H1 (cell line): ENCODE measurements around the gene MAST2. TPM values are rescaled to one million over a fixed set of nuclear protein-coding genes. Genes with fewer than 3 reads are reported as not detected.

ENCODE experiments used
- CTCF ChIA-PET: fragments of 300-600 bp; sonication (Branson Sonifier 250); formaldehyde crosslinking; loops from one replicate; lab custom pipeline; 2021; ENCODE audit not compliant: partially characterized antibody; lab: Charles Lee
- POLR2A ChIA-PET: fragments of 300-600 bp; sonication (Branson Sonifier 250); formaldehyde crosslinking; loops from one replicate; lab custom pipeline; 2021; ENCODE audit warnings: inconsistent platforms; ENCODE audit not compliant: partially characterized antibody; lab: Charles Lee
- DNase-seq, 2 experiments: peaks; one replicate each; pipeline versions ENCODE4 v3.0.0 to v3.0.0-alpha.2; 2010 to 2022; ENCODE audit warnings: low spot score in 2 of 2, low read depth in 1 of 2, mixed read lengths in 1 of 2
- FAIRE-seq: peaks from 2 replicates; lab custom pipeline; 2011; peaks lifted over from hg19 to GRCh38; lab: Jason Lieb, UNC
- H2AFZ ChIP-seq: 2 replicates; pipeline ENCODE4 v1.8.1; 2012; ENCODE audit warnings: low read length, inconsistent platforms
- H2AK5ac ChIP-seq: 2 replicates; pipeline ENCODE4 v1.6.1; 2013; ENCODE audit warnings: low read depth, low read length
- H2BK120ac ChIP-seq: replicated peaks from 2 replicates; pipeline ENCODE3; 2013; ENCODE audit warnings: low read depth, low read length, inconsistent platforms
- H2BK12ac ChIP-seq: 2 replicates; pipeline ENCODE4 v1.6.1; 2013; ENCODE audit warnings: low read depth, low read length
- H2BK15ac ChIP-seq: 2 replicates; pipeline ENCODE4 v1.6.1; 2013; ENCODE audit warnings: low read length
- H2BK20ac ChIP-seq: 2 replicates; pipeline ENCODE4 v1.6.1; 2013; ENCODE audit warnings: low read length
- H2BK5ac ChIP-seq: 2 replicates; pipeline ENCODE4 v1.6.1; 2013; ENCODE audit warnings: low read depth, low read length
- H3K14ac ChIP-seq: 2 replicates; pipeline ENCODE4 v1.6.1; 2013; ENCODE audit warnings: inconsistent platforms; ENCODE audit not compliant: insufficient read length
- H3K18ac ChIP-seq: 2 replicates; pipeline ENCODE4 v1.6.1; 2013; ENCODE audit warnings: low read length; ENCODE audit errors: extremely low read depth
- H3K23ac ChIP-seq: 2 replicates; pipeline ENCODE4 v1.6.1; 2013; ENCODE audit warnings: inconsistent platforms; ENCODE audit not compliant: insufficient read length
- H3K23me2 ChIP-seq: 2 replicates; pipeline ENCODE4 v1.6.1; 2013; ENCODE audit warnings: low read depth, low read length
- H3K27ac ChIP-seq: 2 replicates; pipeline ENCODE4 v1.6.1; 2011; ENCODE audit warnings: low read depth, low read length, inconsistent platforms
- H3K27me3 ChIP-seq, 4 experiments: replicated peaks in 1 of 4; 1 replicate in 1 of 4; 2 replicates in 3 of 4; pipeline versions ENCODE4 v1.6.1 to v1.8.1; 2011 to 2013; ENCODE audit warnings: low read length in 3 of 4, mild to moderate bottlenecking in 3 of 4, inconsistent platforms in 2 of 4, mixed read lengths in 2 of 4, moderate library complexity in 1 of 4; ENCODE audit not compliant: control insufficient read depth in 3 of 4, insufficient read depth in 3 of 4; ENCODE audit errors: extremely low read depth in 1 of 4
- H3K36me3 ChIP-seq, 4 experiments: 2 replicates each; pipeline versions ENCODE4 v1.6.1 to v1.8.1; 2011 to 2013; ENCODE audit warnings: mild to moderate bottlenecking in 4 of 4, low read length in 3 of 4, moderate library complexity in 2 of 4, control low read depth in 1 of 4, inconsistent platforms in 1 of 4; ENCODE audit not compliant: insufficient read depth in 4 of 4, control insufficient read depth in 2 of 4
- H3K4ac ChIP-seq: replicated peaks from 2 replicates; pipeline ENCODE3; 2013; ENCODE audit warnings: low read length, low read depth, mixed read lengths, inconsistent platforms; ENCODE audit not compliant: insufficient read length
- H3K4me1 ChIP-seq, 4 experiments: replicated peaks in 1 of 4; 1 replicate in 1 of 4; 2 replicates in 3 of 4; pipeline versions ENCODE4 v1.6.1 to v1.8.1; 2011 to 2013; ENCODE audit warnings: low read length in 3 of 4, inconsistent platforms in 2 of 4, mixed read lengths in 1 of 4; ENCODE audit not compliant: insufficient read depth in 4 of 4, control insufficient read depth in 3 of 4
- H3K4me2 ChIP-seq, 2 experiments: 2 replicates each; pipeline versions ENCODE4 v1.6.1 to v1.8.1; 2011 to 2013; ENCODE audit warnings: low read depth in 2 of 2, low read length in 2 of 2, control low read depth in 1 of 2, inconsistent platforms in 1 of 2, mild to moderate bottlenecking in 1 of 2; ENCODE audit not compliant: insufficient read depth in 1 of 2
- H3K4me3 ChIP-seq, 4 experiments: fragments of 200-600, 300-600 bp in 1 of 4; sonication (generic), shearing (Covaris generic), sonication (Bioruptor Twin) in 1 of 4; 2 replicates each; pipeline versions ENCODE4 v1.5.1 to v1.8.1; 2011 to 2016; ENCODE audit warnings: low read length in 4 of 4, low read depth in 3 of 4, control low read depth in 2 of 4, inconsistent platforms in 2 of 4, mild to moderate bottlenecking in 2 of 4, mixed read lengths in 1 of 4, moderate library complexity in 1 of 4; ENCODE audit not compliant: insufficient read depth in 2 of 4; ENCODE audit errors: extremely low read depth in 1 of 4
- H3K56ac ChIP-seq: replicated peaks from 2 replicates; pipeline ENCODE3; 2013; ENCODE audit warnings: low read depth, mild to moderate bottlenecking, mixed read lengths, low read length, inconsistent platforms; ENCODE audit not compliant: insufficient read length
- H3K79me1 ChIP-seq: 2 replicates; pipeline ENCODE4 v1.6.1; 2013; ENCODE audit warnings: low read depth, low read length, control low read depth
- H3K79me2 ChIP-seq, 2 experiments: 2 replicates each; pipeline versions ENCODE4 v1.6.1 to v1.8.1; 2012 to 2013; ENCODE audit warnings: low read length in 2 of 2, mild to moderate bottlenecking in 2 of 2, inconsistent platforms in 1 of 2; ENCODE audit not compliant: insufficient read depth in 2 of 2, control insufficient read depth in 1 of 2
- H3K9ac ChIP-seq, 4 experiments: replicated peaks in 1 of 4; 1 replicate in 1 of 4; 2 replicates in 3 of 4; pipeline versions ENCODE4 v1.6.1 to v1.8.1; 2011 to 2013; ENCODE audit warnings: low read depth in 3 of 4, low read length in 3 of 4, control low read depth in 2 of 4, mild to moderate bottlenecking in 2 of 4, moderate library complexity in 2 of 4, inconsistent platforms in 1 of 4; ENCODE audit errors: extremely low read depth in 1 of 4
- H3K9me3 ChIP-seq, 2 experiments: 2 replicates each; pipeline versions ENCODE4 v1.6.1 to v1.8.1; 2012 to 2013; ENCODE audit warnings: mild to moderate bottlenecking in 2 of 2, moderate library complexity in 2 of 2, control low read depth in 1 of 2, inconsistent platforms in 1 of 2, low read depth in 1 of 2, low read length in 1 of 2, mixed read lengths in 1 of 2; ENCODE audit not compliant: insufficient read depth in 2 of 2
- H4K20me1 ChIP-seq, 2 experiments: replicated peaks in 1 of 2; 2 replicates each; pipeline versions ENCODE3 to v1.8.1; 2011 to 2013; ENCODE audit warnings: inconsistent platforms in 2 of 2, low read length in 2 of 2, mild to moderate bottlenecking in 1 of 2; ENCODE audit not compliant: insufficient read depth in 2 of 2, control insufficient read depth in 1 of 2
- H4K5ac ChIP-seq: 2 replicates; pipeline ENCODE4 v1.6.1; 2013; ENCODE audit warnings: low read length, low read depth, mixed read lengths, inconsistent platforms; ENCODE audit not compliant: insufficient read length
- H4K8ac ChIP-seq: 2 replicates; pipeline ENCODE4 v1.8.0; 2013; ENCODE audit warnings: mild to moderate bottlenecking, moderate library complexity, low read length, inconsistent platforms; ENCODE audit not compliant: insufficient read depth; ENCODE audit errors: extremely low read depth
- H4K91ac ChIP-seq: replicated peaks from 2 replicates; pipeline ENCODE3; 2013; ENCODE audit warnings: low read length, mixed read lengths, inconsistent platforms; ENCODE audit not compliant: insufficient read length
- ATF3 ChIP-seq: IDR thresholded peaks from 2 replicates; pipeline ENCODE4 v1.6.1; 2011; ENCODE audit warnings: low read depth, mild to moderate bottlenecking, low read length; ENCODE audit not compliant: insufficient read depth
- BCL11A ChIP-seq, 2 experiments: IDR thresholded peaks; one replicate each; pipeline ENCODE4 v1.6.1; 2011; ENCODE audit warnings: low read depth in 2 of 2, low read length in 2 of 2, mild to moderate bottlenecking in 2 of 2
- CBX8 ChIP-seq: fragments of 300-800, 300-1000 bp; sonication (generic); IDR thresholded peaks from 2 replicates; pipeline ENCODE4 v1.7.1; 2016; ENCODE audit warnings: low read depth, low read length, borderline replicate concordance
- CHD1 ChIP-seq: IDR thresholded peaks from 2 replicates; pipeline ENCODE4 v1.6.1; 2012; ENCODE audit warnings: low read depth, low read length, improper control_type of control experiment
- HDAC2 ChIP-seq, 2 experiments: fragments of 300-600 bp in 1 of 2; sonication (generic) in 1 of 2; IDR thresholded peaks; 2 replicates each; pipeline ENCODE4 v1.6.1; 2011 to 2012; ENCODE audit warnings: low read depth in 2 of 2, low read length in 2 of 2, mild to moderate bottlenecking in 2 of 2, moderate library complexity in 2 of 2, borderline replicate concordance in 1 of 2, inconsistent platforms in 1 of 2
- KDM1A ChIP-seq: fragments of 200-600, 300-600 bp; sonication (generic); IDR thresholded peaks from 2 replicates; pipeline ENCODE4 v1.7.1; 2016; ENCODE audit warnings: mild to moderate bottlenecking, low read length, borderline replicate concordance
- NRF1 ChIP-seq: IDR thresholded peaks from 2 replicates; pipeline ENCODE4 v1.6.1; 2011; ENCODE audit warnings: mild to moderate bottlenecking, low read depth, low read length, improper control_type of control experiment
- RFX5 ChIP-seq: IDR thresholded peaks from 2 replicates; pipeline ENCODE4 v1.6.1; 2011; ENCODE audit warnings: low read depth, low read length, improper control_type of control experiment, borderline replicate concordance
- TAF1 ChIP-seq: IDR thresholded peaks from 2 replicates; pipeline ENCODE4 v1.6.1; 2011; ENCODE audit warnings: mild to moderate bottlenecking, low read depth, low read length
- TBP ChIP-seq: IDR thresholded peaks from 2 replicates; pipeline ENCODE4 v1.6.1; 2011; ENCODE audit warnings: low read depth, low read length, improper control_type of control experiment
- TEAD4 ChIP-seq: IDR thresholded peaks from 2 replicates; pipeline ENCODE4 v1.6.1; 2012; ENCODE audit warnings: low read depth, low read length, inconsistent platforms, mixed read lengths
- WGBS, 2 experiments: shearing (Covaris generic) in 1 of 2; methylation state at CpG; one replicate each; pipeline versions ENCODE4 v1.1.6 to v1.1.7; 2013 to 2015; ENCODE audit warnings: low lambda C conversion rate in 2 of 2, mixed read lengths in 2 of 2, inconsistent platforms in 1 of 2, low coverage in 1 of 2, missing lambda C conversion rate in 1 of 2; ENCODE audit not compliant: insufficient replicate concordance in 2 of 2, insufficient coverage in 1 of 2, insufficient read length in 1 of 2; ENCODE audit errors: extremely low coverage in 1 of 2, missing lambda C conversion rate in 1 of 2; 5-methylcytosine and 5-hydroxymethylcytosine counted together
- polyA plus RNA-seq, 7 experiments: library from polyadenylated mRNA; depleted of rRNA in 3 of 7; stranded (reverse) in 5 of 7; unstranded in 2 of 7; fragments of >200 nt in 5 of 7; fragments of 200-250 nt in 2 of 7; gene quantifications; 1 replicate in 5 of 7; 2 replicates in 1 of 7; 4 replicates in 1 of 7; pipeline versions ENCODE4 v1.2.1 to v1.2.3, GENCODE V29; 2011 to 2013; ENCODE audit warnings: missing spikeins in 2 of 7, mixed read lengths in 2 of 7
- total RNA-seq: library from RNA; stranded (reverse); fragmentation: NEBNext Ultra II Directional; extraction: Animal tissue kit (Norgen Biotek cat#: 25700); gene quantifications from 2 replicates; pipeline ENCODE4 v1.2.1, GENCODE V29; 2021

The MAST2 gene
- total and polyA plus RNA-seq, 2 of the 8 experiments (the other 6 are each of a cell fraction or from before 2014, with no cell fraction given), result 20.5 to 35.4 TPM

- FAIRE-seq, result no peak
- no peak overlapping the region for H3K4me2 ChIP-seq
- DNase-seq, result no peak
- H3K23me2 ChIP-seq, result no peaks in the 10 kb centered on the region
- H3K4ac ChIP-seq, result no peak overlapping the region
- H2BK20ac ChIP-seq, result no peak overlapping the region
- no peak overlapping the region for H4K91ac ChIP-seq
- H3K27me3 ChIP-seq, result no peaks in the 10 kb centered on the region
- 86% methylated on average over 3 of the region's 3 CpGs; no CpG with 5 or more reads in 1 of the 2 experiments for WGBS, 2 experiments
- no peaks in the 10 kb centered on the region; a peak in 1 of 4 replicates for H3K79me2 ChIP-seq
- no peaks in the 10 kb centered on the region for H3K79me1 ChIP-seq
- no peak overlapping the region for H3K9ac ChIP-seq
- no peak overlapping the region for H2AFZ ChIP-seq
- no peak overlapping the region for H3K14ac ChIP-seq
- H3K23ac ChIP-seq, result no peak overlapping the region
- TF ChIP-seq HDAC2 (IDR thresholded peaks at IDR 0.05; ENCODE audit: borderline replicate concordance in 1 of 2, low read depth in 2 of 2, low read length in 2 of 2) (no peak), RFX5 (no peak), TEAD4 (no peak), TBP (no peak), NRF1 (no peak), KDM1A (no peak), TAF1 (no peak), CBX8 (no peak), CHD1 (no peak), BCL11A (IDR thresholded peaks at IDR 0.05; ENCODE audit: low read depth in 2 of 2, low read length in 2 of 2) (no peak), ATF3 (no peak)
- no peak overlapping the region for H4K5ac ChIP-seq
- H2BK5ac ChIP-seq, result no peak overlapping the region
- H3K27ac ChIP-seq, result no peak overlapping the region
- no peaks in the 10 kb centered on the region for H4K20me1 ChIP-seq
- H4K8ac ChIP-seq, result no peak overlapping the region
- ChIA-PET CTCF (interaction anchor here (0.7 to 1.8 kb wide), 4 partner anchors 10 to 76 kb away, joined by 3 to 5 read pairs (median 3); no protein-coding TSS in a partner anchor), POLR2A (interaction anchor here (0.7 to 1.2 kb wide), 2 partner anchors 12 to 327 kb away, joined by 3 to 5 read pairs; no protein-coding TSS in a partner anchor)
- no peak overlapping the region for H2BK120ac ChIP-seq
- no peak overlapping the region for H2AK5ac ChIP-seq
- no peak overlapping the region for H2BK15ac ChIP-seq
- no peaks in the 10 kb centered on the region for H3K36me3 ChIP-seq
- H3K18ac ChIP-seq, result no peak overlapping the region
- no peak overlapping the region for H3K56ac ChIP-seq
- peaks cover 0 to 5% (median 0%) of the 10 kb centered on the region in 4 experiments; a peak in 1 of 7 replicates for H3K4me1 ChIP-seq
- H3K9me3 ChIP-seq, result no peaks in the 10 kb centered on the region
- no peak overlapping the region for H3K4me3 ChIP-seq
- no peak overlapping the region for H2BK12ac ChIP-seq
Measured at GRCh38 chr1:45998020-45998617, 194.7 kb downstream of the MAST2 start.
